Tibial nerve (tissue), 4 donors: ENCODE results near the gene PLXDC1. TPM values are rescaled to one million over a fixed set of nuclear protein-coding genes. Genes with fewer than 3 reads are reported as not detected.
A peak's percentile ranks its signal among the peaks of the same experiment; 100 is the strongest.

Experiments
- DNase-seq, 2 donors: peaks; one replicate each; pipeline ENCODE4 v3.0.0-alpha.2; 2019; ENCODE audit warnings: low spot score in 2 of 2
- H3K27ac ChIP-seq, 4 donors: fragments of 200-600 bp; sonication (generic) in 3 of 4; one replicate each; pipeline ENCODE4 v1.5.1; 2017 to 2019; ENCODE audit warnings: mild to moderate bottlenecking in 1 of 4
- H3K27me3 ChIP-seq, 2 donors: fragments of 200-600 bp; sonication (generic) in 1 of 2; one replicate each; pipeline versions ENCODE4 v1.5.1 to v1.6.0; 2017 to 2019
- H3K36me3 ChIP-seq, 3 donors: fragments of 200-600 bp; sonication (generic); one replicate each; pipeline ENCODE4 v1.5.1; 2018 to 2019
- H3K4me1 ChIP-seq, 4 donors: fragments of 200-600 bp; sonication (generic) in 3 of 4; one replicate each; pipeline ENCODE4 v1.5.1; 2017 to 2019
- H3K4me3 ChIP-seq, 4 donors: fragments of 200-600 bp; sonication (generic) in 3 of 4; one replicate each; pipeline ENCODE4 v1.5.1; 2017 to 2019; ENCODE audit warnings: mild to moderate bottlenecking in 1 of 4, moderate library complexity in 1 of 4
- H3K9me3 ChIP-seq, 4 donors: fragments of 200-600 bp; sonication (generic) in 3 of 4; one replicate each; pipeline ENCODE4 v1.5.1; 2017 to 2019
- CTCF ChIP-seq, 5 experiments: fragments of 200-600 bp in 3 of 5; fragments of 450-650 bp in 2 of 5; sonication (generic) in 3 of 5; IDR thresholded peaks; one replicate each; pipeline ENCODE4 v1.5.1; 2016 to 2019; ENCODE audit warnings: antibody characterized with exemption in 5 of 5, mild to moderate bottlenecking in 3 of 5, moderate library complexity in 2 of 5
- EP300 ChIP-seq, 2 donors: sonication (generic); formaldehyde crosslinking; IDR thresholded peaks; one replicate each; pipeline ENCODE4 v1.6.1; 2017; ENCODE audit warnings: antibody characterized with exemption in 2 of 2, mild to moderate bottlenecking in 1 of 2
- POLR2A ChIP-seq, 2 donors: fragments of 450-650 bp; IDR thresholded peaks; one replicate each; pipeline ENCODE4 v1.6.1; 2017; ENCODE audit warnings: antibody characterized with exemption in 2 of 2, mild to moderate bottlenecking in 2 of 2, moderate library complexity in 2 of 2
- WGBS, 2 donors: methylation state at CpG; one replicate each; pipeline ENCODE4 v1.1.5; 2018; 5-methylcytosine and 5-hydroxymethylcytosine counted together
- total RNA-seq, 4 donors: library from RNA; depleted of rRNA; stranded (reverse); fragments of >200 nt; gene quantifications; one replicate each; pipeline ENCODE4 v1.1.0, GENCODE V29; 2016

PLXDC1 gene
- total RNA-seq, 4 donors from 2014 or later: 34.1 to 95.1 (median 42.4) TPM

- peak in 1 of 2 donors; percentile 36 for DNase-seq
- H3K4me1 ChIP-seq: peaks cover 0 to 70% (median 37%) of the 10 kb centered on the region in 4 donors
- peak overlapping the region; percentile 67 to 97 (median 87) for H3K27ac ChIP-seq
- H3K27me3 ChIP-seq: no peaks in the 10 kb centered on the region
- WGBS, 2 donors: 67 to 77% methylated on average over 4 of the region's 4 CpGs
- H3K4me3 ChIP-seq: peak overlapping the region in 3 of 4 donors; percentile 61 to 84 (median 64)
- peaks cover 0 to 28% (median 21%) of the 10 kb centered on the region in 3 donors for H3K36me3 ChIP-seq
- TF ChIP-seq EP300 (IDR thresholded peaks at IDR 0.05) (no peak), POLR2A (IDR thresholded peaks at IDR 0.05) (no peak), CTCF (IDR thresholded peaks at IDR 0.05) (no peak)
- no peaks in the 10 kb centered on the region for H3K9me3 ChIP-seq
These were observed 46.7 kb upstream of the PLXDC1 start for GRCh38 chr17:39198186-39198566.

GRCh38 chr17:39197380-39198185, 46.1 kb upstream of the PLXDC1 start, which contains the start of gene CACNB1:
CACNB1 (minus strand) TSS chr17:39197669; CDS start chr17:39197495, 174 bp downstream.
- H3K9me3 ChIP-seq: no peaks in the 10 kb centered on the region
- H3K4me1 ChIP-seq: peaks cover 0 to 67% (median 37%) of the 10 kb centered on the region in 4 donors
- peaks cover 0 to 28% (median 15%) of the 10 kb centered on the region in 3 donors for H3K36me3 ChIP-seq
- TF ChIP-seq CTCF (IDR thresholded peaks at IDR 0.05): no peak
- peak in 1 of 2 donors; percentile 52 for TF ChIP-seq POLR2A (IDR thresholded peaks at IDR 0.05)
- peak in 1 of 2 donors; percentile 59 for TF ChIP-seq EP300 (IDR thresholded peaks at IDR 0.05)
- no peaks in the 10 kb centered on the region for H3K27me3 ChIP-seq
- H3K27ac ChIP-seq: peak within 1 kb of the TSS; percentile 67 to 97 (median 87)
- 0 to 1% methylated on average over 29 to 48 of the region's 55 CpGs for WGBS, 2 donors
- H3K4me3 ChIP-seq: peak within 1 kb of the TSS; percentile 61 to 95 (median 74)
- DNase-seq: peak; percentile 64 to 65

- no peak for DNase-seq
- 0 to 1% methylated on average over 19 to 28 of the region's 30 CpGs for WGBS, 2 donors
- peak overlapping the region; percentile 67 to 97 (median 87) for H3K27ac ChIP-seq
- H3K36me3 ChIP-seq: peaks cover 0 to 28% (median 8%) of the 10 kb centered on the region in 3 donors
- H3K4me3 ChIP-seq: peak overlapping the region; percentile 61 to 95 (median 74)
- no peak for TF ChIP-seq POLR2A (IDR thresholded peaks at IDR 0.05)
- no peak for TF ChIP-seq EP300 (IDR thresholded peaks at IDR 0.05)
- TF ChIP-seq CTCF (IDR thresholded peaks at IDR 0.05): no peak
- no peaks in the 10 kb centered on the region for H3K9me3 ChIP-seq
- H3K4me1 ChIP-seq: peaks cover 0 to 60% (median 33%) of the 10 kb centered on the region in 4 donors
- no peaks in the 10 kb centered on the region for H3K27me3 ChIP-seq
These were observed 45.4 kb upstream of the PLXDC1 start for GRCh38 chr17:39196808-39197291.

DNA sequence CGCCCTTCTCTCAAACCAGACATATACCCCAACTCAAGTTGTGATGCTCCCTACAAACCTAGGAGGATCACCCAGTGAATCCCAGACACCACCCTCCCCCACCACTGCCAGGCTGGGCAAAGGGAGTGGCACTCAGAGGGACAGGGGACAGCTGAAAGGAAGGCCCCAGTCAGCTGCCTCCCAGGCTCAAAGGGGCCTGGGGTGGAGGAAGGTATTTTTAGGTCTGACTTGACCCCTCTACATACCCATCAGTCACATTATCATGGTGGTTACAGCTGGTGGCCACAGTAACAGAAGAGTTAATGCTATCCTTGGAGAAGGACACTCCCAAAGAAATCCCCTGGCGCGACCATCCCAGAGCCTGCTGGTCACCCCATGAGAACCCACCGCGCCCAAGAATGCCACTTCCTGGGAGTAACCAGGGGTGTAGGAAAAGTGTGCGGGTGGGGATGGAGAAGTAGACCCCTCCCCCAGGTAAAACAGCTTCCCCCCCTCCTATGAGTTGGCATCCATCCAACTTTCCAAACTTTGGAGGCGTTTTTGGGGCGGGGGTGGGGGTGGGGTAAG, 44.9 kb upstream of the PLXDC1 start:
- H3K4me3 ChIP-seq: peak overlapping the region; percentile 61 to 95 (median 74)
- peaks cover 0 to 55% (median 28%) of the 10 kb centered on the region in 4 donors for H3K4me1 ChIP-seq
- H3K27ac ChIP-seq: peak overlapping the region; percentile 67 to 97 (median 87)
- TF ChIP-seq CTCF (IDR thresholded peaks at IDR 0.05) (no peak), EP300 (IDR thresholded peaks at IDR 0.05) (no peak), POLR2A (IDR thresholded peaks at IDR 0.05) (no peak)
- 18 to 20% methylated on average over 6 to 8 of the region's 8 CpGs for WGBS, 2 donors
- H3K27me3 ChIP-seq: no peaks in the 10 kb centered on the region
- no peak for DNase-seq
- peaks cover 0 to 28% (median 2%) of the 10 kb centered on the region in 3 donors for H3K36me3 ChIP-seq
- H3K9me3 ChIP-seq: no peaks in the 10 kb centered on the region
